Ascending aorta (tissue), 2 donors: Measurements from ENCODE around the gene RHBDF1. TPM values are rescaled to one million over a fixed set of nuclear protein-coding genes. Genes with fewer than 3 reads are reported as not detected.
A peak's percentile ranks its signal among the peaks of the same experiment; 100 is the strongest.
"Not testable (repeated sequence)": the region's sequence is repeated elsewhere in the genome, so short reads cannot be mapped to it uniquely, and the experiment has no call there.

ENCODE experiments used
- DNase-seq, 2 donors: peaks; one replicate each; pipeline ENCODE4 v3.0.0-alpha.2; 2019; ENCODE audit warnings: low spot score in 2 of 2
- H3K27ac ChIP-seq, 2 donors: fragments of 200-600 bp; sonication (generic); one replicate each; pipeline ENCODE4 v1.5.1; 2016 to 2017; ENCODE audit warnings: mild to moderate bottlenecking in 1 of 2
- H3K27me3 ChIP-seq: fragments of 200-600 bp; sonication (generic); one replicate; pipeline ENCODE4 v1.5.1; 2017
- H3K36me3 ChIP-seq, 2 donors: fragments of 200-600 bp; sonication (generic); one replicate each; pipeline ENCODE4 v1.5.1; 2016
- H3K4me1 ChIP-seq, 2 donors: fragments of 200-600 bp; sonication (generic); one replicate each; pipeline ENCODE4 v1.5.1; 2016 to 2017; ENCODE audit warnings: mild to moderate bottlenecking in 1 of 2
- H3K4me3 ChIP-seq, 2 donors: fragments of 200-600 bp; sonication (generic); one replicate each; pipeline ENCODE4 v1.5.1; 2016 to 2017; ENCODE audit warnings: mild to moderate bottlenecking in 1 of 2
- H3K9me3 ChIP-seq, 2 donors: fragments of 200-600 bp; sonication (generic); one replicate each; pipeline ENCODE4 v1.5.1; 2016
- CTCF ChIP-seq, 3 experiments: fragments of 200-600 bp in 2 of 3; fragments of 450-650 bp in 1 of 3; sonication (generic) in 2 of 3; IDR thresholded peaks; one replicate each; pipeline ENCODE4 v1.5.1; 2016 to 2019; ENCODE audit warnings: antibody characterized with exemption in 3 of 3, mild to moderate bottlenecking in 1 of 3, moderate library complexity in 1 of 3
- intact Hi-C: fragments of 100-400 bp; cut with DNase I; formaldehyde crosslinking; loops from one replicate; pipeline ENCODE4 v1.15.1; 2023
- total RNA-seq: library from RNA; depleted of rRNA; stranded (reverse); fragments of >200 nt; gene quantifications from one replicate; pipeline ENCODE4 v1.1.0, GENCODE V29; 2016

The RHBDF1 gene
- total RNA-seq, 1 donor from 2014 or later, result 146 TPM

GRCh38 chr16:10772-11171, 61.7 kb downstream of the RHBDF1 start:
- H3K9me3 ChIP-seq, H3K27me3 ChIP-seq, H3K4me3 ChIP-seq, intact Hi-C loops, H3K27ac ChIP-seq, H3K4me1 ChIP-seq, H3K36me3 ChIP-seq: not testable (repeated sequence)
- DNase-seq, result peak; percentile 92 to 99
- peak; percentile 26 to 52 (median 45) for TF ChIP-seq CTCF (IDR thresholded peaks at IDR 0.05)

- no peak overlapping the region for H3K27ac ChIP-seq
- no peaks in the 10 kb centered on the region for H3K27me3 ChIP-seq
- DNase-seq, result peak in 1 of 2 donors; percentile 72
- H3K4me3 ChIP-seq, result no peak overlapping the region
- H3K36me3 ChIP-seq, result no peaks in the 10 kb centered on the region
- no peaks in the 10 kb centered on the region for H3K9me3 ChIP-seq
- no peak for TF ChIP-seq CTCF (IDR thresholded peaks at IDR 0.05)
- H3K4me1 ChIP-seq, result no peaks in the 10 kb centered on the region
- intact Hi-C loops, result no loop called here
These were observed 62.3 kb downstream of the RHBDF1 start for GRCh38 chr16:9903-10665.

Other genes with a start within 250 kb of the RHBDF1 start
- not detected for gene POLR3K, start 19.0 kb downstream of the RHBDF1 start, total RNA-seq
- gene SNRNP25, start 18.8 kb downstream of the RHBDF1 start, total RNA-seq, result not detected
- 406 TPM for gene MPG, start 5.6 kb upstream of the RHBDF1 start, total RNA-seq
- 24.9 TPM for gene NPRL3, start 66.0 kb upstream of the RHBDF1 start, total RNA-seq
- gene HBZ, start 80.0 kb upstream of the RHBDF1 start, total RNA-seq, result not detected
- gene HBM, start 93.3 kb upstream of the RHBDF1 start, total RNA-seq, result not detected
- 4,439 TPM for gene HBA2, start 100.2 kb upstream of the RHBDF1 start, total RNA-seq
- gene HBA1, start 104.0 kb upstream of the RHBDF1 start, total RNA-seq, result 585 TPM
- not detected for gene HBQ1, start 107.8 kb upstream of the RHBDF1 start, total RNA-seq
- gene LUC7L, start 156.8 kb upstream of the RHBDF1 start, total RNA-seq, result 53.0 TPM
- 67.7 TPM for gene FAM234A, start 162.2 kb upstream of the RHBDF1 start, total RNA-seq
- 32.6 TPM for gene RGS11, start 203.3 kb upstream of the RHBDF1 start, total RNA-seq
- not detected for gene ARHGDIG, start 208.0 kb upstream of the RHBDF1 start, total RNA-seq
- not detected for gene PDIA2, start 210.5 kb upstream of the RHBDF1 start, total RNA-seq